GM12878 (cell line): Measurements from ENCODE around the gene CTNNA3.

Source experiments
- FOS ChIP-seq: IDR thresholded peaks from 3 replicates; pipeline ENCODE4 v1.6.1; 2011; ENCODE audit warnings: borderline replicate concordance; ENCODE audit not compliant: insufficient read length; ENCODE audit errors: extremely low read depth
- SIN3A ChIP-seq: IDR thresholded peaks from 2 replicates; pipeline ENCODE4 v1.6.1; 2012; ENCODE audit warnings: low read depth, low read length, improper control_type of control experiment
- SKIL ChIP-seq: fragments of 450-650 bp; IDR thresholded peaks from 2 replicates; pipeline ENCODE4 v1.6.1; 2017; ENCODE audit warnings: mild to moderate bottlenecking, low read depth, inconsistent platforms; ENCODE audit not compliant: poor library complexity, severe bottlenecking
- SRF ChIP-seq, 2 experiments: IDR thresholded peaks; 2 replicates each; pipeline ENCODE4 v1.6.1; 2011; ENCODE audit warnings: low read depth in 2 of 2, low read length in 2 of 2, mild to moderate bottlenecking in 1 of 2, moderate library complexity in 1 of 2
- TF ChIP-seq, protein P1 (sequence below), 3 experiments: IDR thresholded peaks in 2 of 3; conservative IDR thresholded peaks in 1 of 3; 2 replicates each; pipeline ENCODE4 v1.5.1; 2011; ENCODE audit warnings: low read depth in 3 of 3, low read length in 3 of 3, mild to moderate bottlenecking in 3 of 3, control low read depth in 2 of 3, moderate library complexity in 2 of 3, inconsistent platforms in 1 of 3, mixed read lengths in 1 of 3; ENCODE audit not compliant: control insufficient read depth in 2 of 3, insufficient read depth in 1 of 3; ENCODE audit errors: extremely low read depth in 1 of 3

GRCh38 chr10:65894961-65895360, 1801.0 kb downstream of the CTNNA3 start:
- TF ChIP-seq SKIL (no peak), SRF (IDR thresholded peaks at IDR 0.05; ENCODE audit: low read depth in 2 of 2, low read length in 2 of 2) (no peak), SIN3A (no peak), FOS (no peak)
- TF ChIP-seq, protein P1, sequence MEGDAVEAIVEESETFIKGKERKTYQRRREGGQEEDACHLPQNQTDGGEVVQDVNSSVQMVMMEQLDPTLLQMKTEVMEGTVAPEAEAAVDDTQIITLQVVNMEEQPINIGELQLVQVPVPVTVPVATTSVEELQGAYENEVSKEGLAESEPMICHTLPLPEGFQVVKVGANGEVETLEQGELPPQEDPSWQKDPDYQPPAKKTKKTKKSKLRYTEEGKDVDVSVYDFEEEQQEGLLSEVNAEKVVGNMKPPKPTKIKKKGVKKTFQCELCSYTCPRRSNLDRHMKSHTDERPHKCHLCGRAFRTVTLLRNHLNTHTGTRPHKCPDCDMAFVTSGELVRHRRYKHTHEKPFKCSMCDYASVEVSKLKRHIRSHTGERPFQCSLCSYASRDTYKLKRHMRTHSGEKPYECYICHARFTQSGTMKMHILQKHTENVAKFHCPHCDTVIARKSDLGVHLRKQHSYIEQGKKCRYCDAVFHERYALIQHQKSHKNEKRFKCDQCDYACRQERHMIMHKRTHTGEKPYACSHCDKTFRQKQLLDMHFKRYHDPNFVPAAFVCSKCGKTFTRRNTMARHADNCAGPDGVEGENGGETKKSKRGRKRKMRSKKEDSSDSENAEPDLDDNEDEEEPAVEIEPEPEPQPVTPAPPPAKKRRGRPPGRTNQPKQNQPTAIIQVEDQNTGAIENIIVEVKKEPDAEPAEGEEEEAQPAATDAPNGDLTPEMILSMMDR (IDR thresholded peaks at IDR 0.05 in 2 of 3, conservative IDR thresholded peaks at IDR 0.05 in 1 of 3; ENCODE audit: control insufficient read depth in 2 of 3, extremely low read depth in 1 of 3, insufficient read depth in 1 of 3, low read depth in 3 of 3, low read length in 3 of 3): no peak
